Neuronal stem cell (in vitro differentiated cells): Measurements from ENCODE around the gene TMEM72.

Source experiments
- DNase-seq: peaks from one replicate; pipeline ENCODE4 v3.0.0-alpha.2; 2013; ENCODE audit warnings: low spot score
- H2AFZ ChIP-seq: one replicate; pipeline ENCODE4 v1.6.1; 2013; ENCODE audit warnings: mild to moderate bottlenecking, low read length, inconsistent platforms
- H2AK5ac ChIP-seq: 2 replicates; pipeline ENCODE4 v1.6.1; 2013; ENCODE audit warnings: low read depth, mild to moderate bottlenecking, inconsistent platforms, low read length, moderate library complexity, mixed read lengths
- H2BK120ac ChIP-seq: 2 replicates; pipeline ENCODE4 v1.6.1; 2013; ENCODE audit warnings: low read depth, mild to moderate bottlenecking, inconsistent platforms, low read length, moderate library complexity, mixed read lengths
- H2BK12ac ChIP-seq: one replicate; pipeline ENCODE4 v1.6.1; 2013; ENCODE audit warnings: low read length, inconsistent platforms
- H2BK15ac ChIP-seq: 2 replicates; pipeline ENCODE4 v1.6.1; 2013; ENCODE audit warnings: mild to moderate bottlenecking, low read length, inconsistent platforms, mixed read lengths
- H2BK5ac ChIP-seq: one replicate; pipeline ENCODE4 v1.6.1; 2013; ENCODE audit warnings: inconsistent platforms, mild to moderate bottlenecking, low read length, moderate library complexity
- H3K14ac ChIP-seq: one replicate; pipeline ENCODE4 v1.6.1; 2013; ENCODE audit warnings: low read length, inconsistent platforms
- H3K18ac ChIP-seq: 2 replicates; pipeline ENCODE4 v1.6.1; 2013; ENCODE audit warnings: low read length, inconsistent platforms
- H3K23ac ChIP-seq: 2 replicates; pipeline ENCODE4 v1.6.1; 2013; ENCODE audit warnings: low read depth, mild to moderate bottlenecking, mixed read lengths, low read length, inconsistent platforms; ENCODE audit not compliant: poor library complexity
- H3K27ac ChIP-seq: replicated peaks from 3 replicates; pipeline ENCODE4 v1.5.1; 2013; ENCODE audit warnings: low read length, inconsistent platforms
- H3K27me3 ChIP-seq, 3 experiments: 2 replicates each; pipeline ENCODE4 v1.6.1; 2013; ENCODE audit warnings: low read length in 3 of 3, mild to moderate bottlenecking in 2 of 3, inconsistent platforms in 1 of 3, low read depth in 1 of 3, mixed read lengths in 1 of 3, moderate library complexity in 1 of 3; ENCODE audit not compliant: control insufficient read depth in 3 of 3, insufficient read depth in 3 of 3
- H3K36me3 ChIP-seq, 2 donors: replicated peaks in 1 of 2; 2 replicates each; pipeline ENCODE4 v1.6.1; 2013; ENCODE audit warnings: low read length in 2 of 2; ENCODE audit not compliant: control insufficient read depth in 2 of 2, insufficient read depth in 2 of 2
- H3K4ac ChIP-seq: 2 replicates; pipeline ENCODE4 v1.6.1; 2013; ENCODE audit warnings: inconsistent platforms, mild to moderate bottlenecking, low read length, moderate library complexity
- H3K4me1 ChIP-seq, 2 donors: 1 replicate in 1 of 2; 2 replicates in 1 of 2; pipeline ENCODE4 v1.6.1; 2013; ENCODE audit warnings: low read length in 2 of 2, low read depth in 1 of 2; ENCODE audit not compliant: control insufficient read depth in 2 of 2, insufficient read depth in 1 of 2
- H3K4me2 ChIP-seq: one replicate; pipeline ENCODE4 v1.6.1; 2013; ENCODE audit warnings: mild to moderate bottlenecking, low read length, inconsistent platforms; ENCODE audit not compliant: insufficient read depth, poor library complexity, severe bottlenecking
- H3K4me3 ChIP-seq, 2 donors: 2 replicates each; pipeline ENCODE4 v1.5.1; 2013; ENCODE audit warnings: low read length in 2 of 2, mild to moderate bottlenecking in 2 of 2, inconsistent platforms in 1 of 2, moderate library complexity in 1 of 2
- H3K79me1 ChIP-seq: one replicate; pipeline ENCODE4 v1.6.1; 2013; ENCODE audit warnings: low read depth, mild to moderate bottlenecking, inconsistent platforms, low read length, moderate library complexity
- H3K9ac ChIP-seq: one replicate; pipeline ENCODE4 v1.6.1; 2013; ENCODE audit warnings: mild to moderate bottlenecking, low read depth, low read length, inconsistent platforms; ENCODE audit not compliant: poor library complexity
- H3K9me3 ChIP-seq, 2 donors: replicated peaks in 1 of 2; 2 replicates each; pipeline versions ENCODE3 to v1.6.1; 2013; ENCODE audit warnings: low read length in 2 of 2, mild to moderate bottlenecking in 2 of 2, inconsistent platforms in 1 of 2, low read depth in 1 of 2, mixed read lengths in 1 of 2, moderate library complexity in 1 of 2; ENCODE audit not compliant: control insufficient read depth in 2 of 2, insufficient read depth in 1 of 2
- H4K8ac ChIP-seq: one replicate; pipeline ENCODE4 v1.6.1; 2013; ENCODE audit warnings: low read depth, mild to moderate bottlenecking, inconsistent platforms, low read length, moderate library complexity
- H4K91ac ChIP-seq: one replicate; pipeline ENCODE4 v1.6.1; 2013; ENCODE audit warnings: low read length, low read depth, mild to moderate bottlenecking, inconsistent platforms; ENCODE audit not compliant: poor library complexity
- WGBS, 2 donors: extraction: QIAGEN DNeasy Blood & Tissue Kit; methylation state at CpG; one replicate each; pipeline ENCODE4 v1.1.7; 2013; ENCODE audit warnings: missing lambda C conversion rate in 2 of 2, mixed read lengths in 1 of 2; ENCODE audit not compliant: insufficient read length in 2 of 2, insufficient replicate concordance in 1 of 2; ENCODE audit errors: extremely low coverage in 2 of 2; 5-methylcytosine and 5-hydroxymethylcytosine counted together

TMEM72 gene

DNA sequence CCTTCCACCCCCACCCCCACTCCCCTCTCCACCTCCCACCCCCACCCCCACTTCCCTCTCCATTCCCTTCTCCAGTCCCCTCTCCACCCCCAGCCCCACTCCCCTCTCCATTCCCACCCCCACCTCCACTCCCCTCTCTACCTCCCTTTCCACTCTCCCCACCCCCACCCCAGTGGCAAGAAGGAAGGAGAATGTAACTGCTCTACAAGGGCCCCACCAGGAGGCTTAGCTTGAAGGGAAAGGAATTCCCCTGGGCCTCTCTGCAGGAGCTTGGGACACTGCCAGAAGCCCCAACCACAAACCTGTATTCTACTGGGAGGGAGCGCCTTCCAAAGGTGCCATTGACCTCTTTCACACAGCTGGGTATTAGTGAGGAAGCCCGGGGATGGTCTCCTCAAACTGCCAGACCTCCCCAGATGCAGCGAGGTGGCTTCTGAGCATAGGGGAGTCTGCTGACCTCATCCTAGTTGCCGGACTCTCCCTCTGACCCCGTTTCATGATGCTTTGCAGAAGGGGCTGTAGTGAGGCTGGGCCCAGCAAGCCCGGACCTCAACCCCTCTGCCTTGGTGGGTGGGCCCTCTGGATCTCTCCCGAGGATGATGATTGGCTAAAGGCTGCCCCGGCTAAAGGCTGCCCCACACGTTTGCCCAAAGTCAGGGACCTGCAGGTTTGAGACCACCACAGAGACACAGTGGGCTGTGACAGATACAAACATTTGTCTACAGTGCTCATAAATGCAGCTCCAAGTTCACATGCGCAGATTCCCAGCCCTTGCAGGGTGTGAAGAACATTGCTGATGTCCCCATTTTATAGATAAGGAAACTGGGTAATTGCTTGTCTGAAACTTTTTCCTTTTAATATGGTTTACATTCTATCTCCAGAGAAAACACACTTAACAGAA is 64.5 kb downstream of the TMEM72 start:
- H2BK12ac ChIP-seq = peak overlapping the region; percentile 82
- no peak overlapping the region for H3K9ac ChIP-seq
- peak overlapping the region; percentile 25 for H2AK5ac ChIP-seq
- H3K4me1 ChIP-seq = peaks cover 32 to 40% of the 10 kb centered on the region in 2 donors
- H3K4ac ChIP-seq = no peak overlapping the region
- H3K4me2 ChIP-seq = peak overlapping the region; percentile 23
- no peak overlapping the region for H3K23ac ChIP-seq
- H2BK15ac ChIP-seq = peak overlapping the region; percentile 67
- no peak overlapping the region for H2AFZ ChIP-seq
- H3K27ac ChIP-seq = no peak overlapping the region
- no peak overlapping the region for H2BK120ac ChIP-seq
- H3K18ac ChIP-seq = peak overlapping the region; percentile 52
- H3K79me1 ChIP-seq = peaks cover 5% of the 10 kb centered on the region
- no peaks in the 10 kb centered on the region for H3K36me3 ChIP-seq
- H2BK5ac ChIP-seq = no peak overlapping the region
- no peaks in the 10 kb centered on the region for H3K9me3 ChIP-seq
- WGBS, 2 donors = no CpG with 5 or more reads among the region's 10 CpGs
- H3K27me3 ChIP-seq = no peaks in the 10 kb centered on the region
- no peak overlapping the region for H4K91ac ChIP-seq
- no peak overlapping the region for H3K4me3 ChIP-seq
- no peak overlapping the region for H4K8ac ChIP-seq
- H3K14ac ChIP-seq = no peak overlapping the region
- no peak for DNase-seq

DNA sequence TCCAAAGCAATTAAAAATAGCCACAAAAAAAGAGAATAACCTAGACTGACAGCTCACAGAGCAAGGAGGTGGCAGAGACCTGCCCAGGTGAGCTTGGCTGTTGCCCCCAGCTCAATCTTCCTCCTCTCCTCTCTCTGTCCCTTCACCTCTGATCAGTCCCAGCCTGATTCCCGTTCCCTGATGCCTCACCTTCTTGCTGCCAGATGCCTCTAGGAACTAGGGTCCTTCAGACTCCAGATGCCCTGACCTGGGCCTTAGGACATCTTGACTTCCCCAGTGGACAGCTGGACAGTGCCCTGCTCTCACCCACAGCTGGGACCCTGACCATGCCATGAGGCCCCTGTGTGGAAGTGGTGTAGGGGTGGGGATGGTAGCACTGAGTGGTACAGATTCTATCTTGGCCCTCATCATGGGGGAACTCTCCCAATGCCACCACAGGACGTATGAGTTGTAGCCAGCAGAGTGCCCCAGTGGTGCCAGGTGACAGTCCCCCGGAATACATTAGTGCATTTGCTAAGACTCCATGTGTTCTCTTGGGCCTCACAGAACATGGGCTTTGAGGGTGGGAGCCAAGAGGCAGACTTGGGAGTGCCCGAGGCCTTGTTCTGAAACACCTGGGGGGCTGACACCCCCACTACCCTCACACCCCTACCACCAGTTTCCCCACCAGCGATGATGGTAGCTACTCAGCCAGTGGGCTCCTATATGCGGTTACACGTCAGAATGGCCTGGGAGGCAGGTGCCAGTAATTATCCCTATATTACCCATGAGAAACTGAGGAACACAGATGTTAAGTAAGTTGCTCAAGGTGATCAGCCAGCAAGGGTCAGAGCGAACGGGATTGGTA is 65.4 kb downstream of the TMEM72 start:
- no peak overlapping the region for H2BK5ac ChIP-seq
- H3K27ac ChIP-seq = no peak overlapping the region
- no CpG with 5 or more reads among the region's 9 CpGs for WGBS, 2 donors
- H3K27me3 ChIP-seq = no peaks in the 10 kb centered on the region
- H3K23ac ChIP-seq = no peak overlapping the region
- no peaks in the 10 kb centered on the region for H3K9me3 ChIP-seq
- no peak overlapping the region for H3K18ac ChIP-seq
- H3K9ac ChIP-seq = no peak overlapping the region
- peaks cover 5% of the 10 kb centered on the region for H3K79me1 ChIP-seq
- H2BK120ac ChIP-seq = no peak overlapping the region
- H2AK5ac ChIP-seq = peak overlapping the region; percentile 88
- H4K91ac ChIP-seq = no peak overlapping the region
- peaks cover 32 to 40% of the 10 kb centered on the region in 2 donors for H3K4me1 ChIP-seq
- no peak overlapping the region for H3K4ac ChIP-seq
- DNase-seq = no peak
- H3K36me3 ChIP-seq = no peaks in the 10 kb centered on the region
- H2BK12ac ChIP-seq = peak overlapping the region; percentile 4
- no peak overlapping the region for H2AFZ ChIP-seq
- no peak overlapping the region for H4K8ac ChIP-seq
- no peak overlapping the region for H3K4me2 ChIP-seq
- no peak overlapping the region for H2BK15ac ChIP-seq
- H3K14ac ChIP-seq = no peak overlapping the region
- no peak overlapping the region for H3K4me3 ChIP-seq

DNA sequence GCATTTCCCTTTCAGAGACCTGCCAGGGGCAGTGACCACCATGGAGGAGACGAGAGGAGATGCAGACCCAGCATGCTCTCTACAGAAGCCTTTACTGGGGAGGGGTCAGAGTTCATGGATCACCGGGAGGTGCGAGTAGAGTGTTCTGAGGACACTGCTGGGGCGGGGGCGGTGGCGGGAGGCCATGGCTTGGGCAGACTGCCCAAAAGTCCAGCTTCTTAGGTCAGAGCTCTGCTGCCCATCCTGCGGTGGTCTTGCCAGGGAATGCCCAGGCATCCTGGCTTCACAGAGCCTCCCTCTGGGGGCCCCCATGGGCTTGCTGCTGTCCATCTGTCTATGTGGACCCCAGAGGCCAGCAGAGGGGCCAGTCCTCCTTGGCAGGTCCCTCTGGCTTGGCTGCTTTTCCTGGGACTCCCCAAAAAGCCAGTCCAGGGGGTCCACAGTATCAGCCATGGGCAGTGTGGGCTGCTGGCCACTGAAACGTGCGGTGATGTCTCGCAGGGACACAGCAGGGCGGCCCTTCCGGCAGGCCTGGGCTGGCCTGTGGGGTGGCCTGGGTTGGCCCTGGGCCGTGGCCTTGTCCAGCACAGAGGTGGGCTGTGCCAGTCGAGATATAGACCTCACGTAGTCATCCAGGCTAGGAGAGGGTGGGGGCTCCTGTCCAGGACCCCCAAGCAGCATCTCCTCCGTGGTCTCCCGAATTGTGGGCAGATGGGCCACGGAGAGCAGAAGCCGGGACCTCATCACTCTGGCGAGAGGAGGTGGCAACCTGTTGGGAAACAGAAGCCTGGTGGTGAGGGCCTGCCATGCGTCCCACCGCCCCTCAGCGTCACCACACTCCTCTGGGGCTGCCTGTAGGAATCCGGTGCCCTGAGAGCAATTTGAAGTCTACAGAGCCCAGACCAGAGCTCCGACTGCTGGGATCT is 66.4 kb downstream of the TMEM72 start:
- peak overlapping the region; percentile 85 for H3K18ac ChIP-seq
- no peak overlapping the region for H2BK15ac ChIP-seq
- peak overlapping the region; percentile 75 for H2BK120ac ChIP-seq
- H2BK5ac ChIP-seq = no peak overlapping the region
- peaks cover 32 to 40% of the 10 kb centered on the region in 2 donors for H3K4me1 ChIP-seq
- no peak overlapping the region for H3K27ac ChIP-seq
- no peak overlapping the region for H2BK12ac ChIP-seq
- no peak overlapping the region for H2AFZ ChIP-seq
- no peaks in the 10 kb centered on the region for H3K9me3 ChIP-seq
- H3K4ac ChIP-seq = no peak overlapping the region
- H3K23ac ChIP-seq = no peak overlapping the region
- no CpG with 5 or more reads among the region's 25 CpGs for WGBS, 2 donors
- H3K9ac ChIP-seq = no peak overlapping the region
- peak overlapping the region; percentile 88 for H2AK5ac ChIP-seq
- H3K36me3 ChIP-seq = no peaks in the 10 kb centered on the region
- H4K8ac ChIP-seq = no peak overlapping the region
- no peak overlapping the region for H3K4me2 ChIP-seq
- no peaks in the 10 kb centered on the region for H3K27me3 ChIP-seq
- peak overlapping the region; percentile 38 for H4K91ac ChIP-seq
- no peak for DNase-seq
- H3K79me1 ChIP-seq = peaks cover 3% of the 10 kb centered on the region
- no peak overlapping the region for H3K4me3 ChIP-seq
- H3K14ac ChIP-seq = no peak overlapping the region
